Posterior vena cava (tissue), 2 donors: Measurements from ENCODE around the gene UFC1. TPM values are rescaled to one million over a fixed set of nuclear protein-coding genes. Genes with fewer than 3 reads are reported as not detected.

Experiments used
- DNase-seq: peaks from one replicate; pipeline ENCODE4 v3.0.0-alpha.2; 2020; ENCODE audit warnings: low spot score
- intact Hi-C, 2 donors: fragments of 100-400 bp; cut with DNase I; formaldehyde crosslinking; loops; one replicate each; pipeline versions ENCODE4 v1.14.1 to v1.14.2; 2022 to 2023
- total RNA-seq, 2 donors: library from RNA; stranded (reverse); fragmentation: NEBNext Ultra II Directional; extraction: Animal tissue kit (Norgen Biotek cat#: 25700); gene quantifications; one replicate each; pipeline ENCODE4 v1.2.1, GENCODE V29; 2021
- donor health status: DM: yes; HTN: yes; CAD: no.
- donor health status: DM: yes; HTN: yes; CAD: no.

The UFC1 gene
- total RNA-seq, 2 donors from 2014 or later: 54.8 to 63.0 TPM

DNA sequence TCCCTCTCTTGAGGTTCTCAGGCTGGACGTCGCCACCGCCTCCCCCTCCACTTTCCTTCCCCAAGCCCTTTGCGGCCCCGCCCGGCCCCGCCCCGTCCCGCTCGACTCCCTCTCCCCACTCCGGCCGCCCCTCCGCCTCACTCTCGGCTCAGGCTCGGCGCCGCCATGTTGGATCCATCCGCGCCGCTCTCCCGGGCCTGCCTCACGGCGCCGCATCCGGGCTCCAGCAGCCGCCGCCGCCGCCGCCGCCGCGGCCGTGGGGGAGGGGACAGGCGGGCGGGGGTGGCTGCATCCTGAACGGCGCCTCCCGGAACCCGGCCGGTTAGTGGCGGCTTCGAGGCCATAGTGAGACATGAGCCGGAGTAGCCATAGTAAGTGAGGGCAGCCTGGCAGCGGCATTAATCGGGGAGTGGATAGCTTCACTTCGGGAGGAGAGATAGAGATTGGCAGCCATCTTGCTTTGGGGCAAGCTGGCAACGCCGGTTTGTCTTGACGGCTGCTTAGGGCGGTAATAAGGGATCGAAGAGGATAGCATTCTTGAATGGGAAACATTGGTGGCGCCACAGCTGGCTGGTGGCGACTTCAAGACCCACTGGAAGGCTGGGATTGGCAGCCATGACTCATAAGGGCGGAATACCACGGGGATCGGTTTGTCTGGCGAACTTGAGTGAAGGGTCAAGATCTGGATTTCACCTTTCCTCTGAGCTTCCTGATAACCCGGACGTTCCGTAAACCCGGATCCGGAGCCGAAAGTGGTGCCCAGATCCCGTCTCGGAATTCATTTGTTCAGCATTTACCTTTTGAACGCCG, 21.2 kb upstream of the UFC1 start, which contains the start of gene DEDD:
TSS of gene DEDD (minus strand) at position 258 of the 810 bp plus-strand sequence. CDS start 8,205 bp downstream, outside the sequence.
- intact Hi-C loops: no loop called here
- peak; percentile 98 for DNase-seq

GRCh38 chr1:161133220-161133740, 20.5 kb upstream of the UFC1 start:
- intact Hi-C loops: no loop called here
- no peak for DNase-seq

DNA sequence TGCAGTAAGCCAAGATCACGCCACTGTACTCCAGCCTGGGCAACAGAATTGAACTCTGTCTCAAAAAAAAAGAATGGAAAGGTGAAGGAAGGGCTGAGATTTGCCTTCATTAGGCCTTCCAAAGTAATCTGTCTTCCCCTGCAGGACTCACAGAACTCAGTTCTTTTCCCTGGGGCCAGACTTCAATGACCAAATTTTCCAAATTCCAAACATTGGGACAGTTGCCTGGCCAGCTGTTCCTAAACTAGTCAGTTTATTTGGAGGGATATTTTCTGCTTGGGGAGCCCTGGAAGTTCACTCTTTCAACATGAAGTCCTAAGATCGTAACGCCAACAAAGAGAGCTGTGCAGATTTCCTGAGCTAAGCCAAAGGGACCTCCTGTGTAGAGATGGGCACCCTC, 15.9 kb upstream of the UFC1 start:
- no peak for DNase-seq
- intact Hi-C loops: no loop called here

- intact Hi-C loops: no loop called here
- DNase-seq: no peak
These were observed 15.3 kb upstream of the UFC1 start for GRCh38 chr1:161138431-161138830.

DNA sequence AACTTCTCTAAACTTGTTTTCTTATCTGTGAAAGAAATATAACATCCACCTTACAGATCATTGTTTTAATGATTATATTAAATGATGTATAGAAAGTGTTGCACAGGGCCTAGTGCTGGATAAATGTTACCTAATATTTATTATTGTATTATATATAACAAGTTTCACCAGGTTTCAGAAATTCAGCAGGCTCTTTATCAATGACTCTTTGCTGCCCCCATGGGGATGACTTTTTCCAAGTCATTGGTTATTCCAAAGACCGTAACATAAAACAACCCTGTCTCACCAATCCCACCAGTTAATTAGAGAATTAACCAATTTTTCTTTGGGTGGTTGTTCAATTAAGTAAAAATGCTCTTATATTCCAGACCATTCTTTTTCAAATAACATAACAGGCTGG, 14.0 kb upstream of the UFC1 start:
- no peak for DNase-seq
- intact Hi-C loops: no loop called here

DNA sequence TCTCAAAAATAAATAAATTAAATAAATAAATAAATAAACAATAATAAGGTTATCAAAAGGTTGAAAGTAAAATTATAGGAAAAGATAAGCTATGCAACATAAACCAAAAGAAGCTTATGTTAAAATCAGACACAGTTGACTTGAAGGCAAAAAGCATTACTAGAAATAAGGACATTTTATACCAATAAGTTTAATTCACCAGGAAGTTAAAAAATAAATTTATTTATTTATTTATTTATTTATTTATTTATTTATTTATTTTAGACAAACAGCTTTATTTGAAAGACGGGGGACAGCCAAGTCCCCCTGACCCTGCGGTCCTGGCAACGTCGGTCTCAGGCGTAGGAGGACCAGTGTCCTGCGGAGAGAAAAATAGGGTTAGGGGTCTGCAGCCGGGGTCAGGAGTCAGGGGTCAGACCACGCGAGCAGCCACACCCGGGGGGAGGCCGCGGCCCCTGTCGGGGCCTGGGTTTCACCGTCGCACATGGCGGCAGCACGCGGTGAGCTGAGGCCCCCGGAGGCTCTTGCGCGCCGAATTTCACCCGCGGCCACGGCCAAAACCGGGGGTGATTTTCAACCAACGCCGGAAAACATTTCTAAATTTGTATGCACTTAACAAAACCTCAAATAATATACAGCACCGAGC, 12.9 kb upstream of the UFC1 start:
- DNase-seq: no peak
- intact Hi-C loops: no loop called here

DNA sequence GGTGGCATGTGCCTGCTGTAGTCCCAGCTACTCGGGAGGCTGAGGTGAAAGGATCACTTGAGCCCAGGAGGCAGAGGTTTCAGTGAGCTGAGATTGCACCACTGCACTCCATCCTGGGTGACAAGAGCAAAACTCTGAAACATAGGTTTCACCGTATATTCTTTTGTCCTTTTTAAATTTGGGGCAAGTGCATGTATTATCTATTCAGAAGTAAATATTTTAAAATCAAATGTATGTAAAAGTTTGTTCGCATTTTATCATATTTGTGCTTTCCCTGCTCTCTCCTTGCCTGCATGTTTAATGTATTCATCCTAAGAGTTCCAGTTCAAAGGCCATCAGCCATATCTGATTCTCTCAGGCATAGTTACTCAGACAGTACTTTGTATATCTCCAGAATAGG, 7.9 kb upstream of the UFC1 start:
- no peak for DNase-seq
- intact Hi-C loops: no loop called here

- no peak for DNase-seq
- intact Hi-C loops: no loop called here
These were observed 602 bp upstream of the UFC1 start for GRCh38 chr1:161153176-161153575.

- intact Hi-C loops: no loop called here
- no peak for DNase-seq
These were observed 4.1 kb downstream of the UFC1 start for GRCh38 chr1:161157867-161158266.

- DNase-seq: no peak
- intact Hi-C loops: no loop called here
These were observed 4.7 kb downstream of the UFC1 start for GRCh38 chr1:161158316-161159010.

DNA sequence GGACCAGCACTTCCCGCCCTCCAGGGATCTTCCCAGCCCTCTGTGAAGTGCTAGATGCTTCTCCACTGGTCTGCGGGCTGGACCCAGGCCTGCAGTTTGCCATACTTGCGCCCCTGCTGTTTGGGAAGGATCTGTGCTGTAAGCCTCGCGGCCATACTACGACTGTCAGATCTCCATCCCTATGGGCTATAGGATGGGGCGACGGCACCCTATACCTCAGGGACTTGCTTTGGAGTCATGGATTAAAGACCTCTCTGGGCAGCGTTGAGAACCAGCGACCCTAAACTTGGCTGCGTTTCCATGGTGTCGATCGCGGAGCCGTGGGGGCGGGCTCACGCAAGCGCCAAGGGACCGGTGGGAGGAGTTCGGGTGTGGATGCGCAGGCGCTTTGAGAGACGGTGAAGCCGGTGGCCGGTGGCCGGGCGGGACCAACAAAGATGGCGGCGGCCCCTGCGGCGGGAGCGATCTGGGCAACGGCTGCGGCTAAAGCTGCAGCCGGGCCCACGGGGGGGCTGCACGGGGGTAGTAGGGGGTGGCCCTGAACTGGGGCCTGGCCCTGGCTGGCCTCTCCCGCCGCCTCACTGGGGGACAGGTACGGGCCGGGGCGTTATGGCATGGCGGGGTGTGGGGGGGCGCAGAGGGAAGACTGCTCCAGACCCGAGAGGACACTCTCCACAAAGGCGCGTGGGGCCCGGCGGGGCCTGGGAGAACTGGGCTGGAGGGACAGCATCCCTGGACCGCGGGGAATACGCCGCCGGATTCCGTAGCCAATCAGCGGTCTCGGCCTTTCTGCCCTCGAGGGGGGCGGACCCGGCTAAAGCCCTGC, 5.5 kb downstream of the UFC1 start, which contains the start of gene USP21:
TSS of gene USP21 (plus strand) at position 414 of the 826 bp plus-strand sequence. CDS start 1,141 bp downstream, outside the sequence.
- intact Hi-C loops: no loop called here
- DNase-seq: peak; percentile 98

DNA sequence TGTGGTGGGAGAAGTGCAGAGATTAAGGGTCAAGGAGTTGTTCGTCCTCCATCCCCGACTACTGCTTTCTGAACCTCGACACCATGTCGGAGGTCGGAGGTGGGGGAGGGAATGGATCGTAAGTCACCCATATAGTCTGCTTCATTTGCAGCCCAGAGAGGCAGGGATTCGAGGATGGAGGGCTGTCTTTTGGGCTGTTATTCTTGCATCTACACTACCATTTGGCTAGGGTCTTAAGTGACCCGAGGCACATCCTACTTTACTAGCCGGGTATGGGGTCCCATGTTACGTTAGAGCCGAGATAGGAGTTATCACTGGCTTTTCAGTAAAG, 6.1 kb downstream of the UFC1 start:
- intact Hi-C loops: no loop called here
- DNase-seq: no peak

DNA sequence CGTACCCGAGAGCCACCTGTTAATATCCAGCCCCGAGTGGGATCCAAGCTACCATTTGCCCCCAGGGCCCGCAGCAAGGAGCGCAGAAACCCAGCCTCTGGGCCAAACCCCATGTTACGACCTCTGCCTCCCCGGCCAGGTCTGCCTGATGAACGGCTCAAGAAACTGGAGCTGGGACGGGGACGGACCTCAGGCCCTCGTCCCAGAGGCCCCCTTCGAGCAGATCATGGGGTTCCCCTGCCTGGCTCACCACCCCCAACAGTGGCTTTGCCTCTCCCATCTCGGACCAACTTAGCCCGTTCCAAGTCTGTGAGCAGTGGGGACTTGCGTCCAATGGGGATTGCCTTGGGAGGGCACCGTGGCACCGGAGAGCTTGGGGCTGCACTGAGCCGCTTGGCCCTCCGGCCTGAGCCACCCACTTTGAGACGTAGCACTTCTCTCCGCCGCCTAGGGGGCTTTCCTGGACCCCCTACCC, 6.9 kb downstream of the UFC1 start:
- intact Hi-C loops: no loop called here
- DNase-seq: peak; percentile 75

GRCh38 chr1:161161652-161162051, 7.9 kb downstream of the UFC1 start:
- intact Hi-C loops: no loop called here

GRCh38 chr1:161162052-161162451, 8.3 kb downstream of the UFC1 start:
- intact Hi-C loops: no loop called here
- no peak for DNase-seq

More at GRCh38 chr1:161161652-161162051, 7.9 kb downstream of the UFC1 start:
- DNase-seq: no peak

GRCh38 chr1:161162806-161163205, 9.0 kb downstream of the UFC1 start:
- intact Hi-C loops: no loop called here
- DNase-seq: no peak

GRCh38 chr1:161163793-161164192, 10.0 kb downstream of the UFC1 start:
- DNase-seq: peak; percentile 77
- intact Hi-C loops: no loop called here

DNA sequence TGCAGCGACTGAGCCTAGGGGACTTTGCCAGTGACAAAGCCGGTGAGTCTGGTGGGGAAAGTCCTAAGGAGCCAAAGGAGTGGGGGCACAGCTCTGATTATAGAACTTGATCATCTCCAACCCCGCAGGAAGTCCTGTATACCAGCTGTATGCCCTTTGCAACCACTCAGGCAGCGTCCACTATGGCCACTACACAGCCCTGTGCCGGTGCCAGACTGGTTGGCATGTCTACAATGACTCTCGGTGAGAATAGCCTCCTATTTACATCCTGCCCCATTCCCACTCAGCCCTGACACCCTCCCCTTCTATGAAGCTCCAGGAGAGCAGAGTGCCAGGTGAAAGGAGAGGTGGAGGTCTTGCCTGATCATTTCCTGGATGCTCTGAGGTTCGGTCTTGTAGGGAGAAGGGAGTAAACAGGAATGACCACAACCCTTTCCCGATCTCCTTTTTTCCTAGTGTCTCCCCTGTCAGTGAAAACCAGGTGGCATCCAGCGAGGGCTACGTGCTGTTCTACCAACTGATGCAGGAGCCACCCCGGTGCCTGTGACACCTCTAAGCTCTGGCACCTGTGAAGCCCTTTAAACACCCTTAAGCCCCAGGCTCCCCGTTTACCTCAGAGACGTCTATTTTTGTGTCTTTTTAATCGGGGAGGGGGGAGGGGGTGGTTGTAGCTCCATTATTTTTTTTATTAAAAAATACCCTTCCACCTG, 11.3 kb downstream of the UFC1 start:
- intact Hi-C loops: no loop called here
- DNase-seq: peak; percentile 51
